ENCODE results near the gene NMNAT3. TPM values are rescaled to one million over a fixed set of nuclear protein-coding genes. Genes with fewer than 3 reads are reported as not detected.

The NMNAT3 gene
- total RNA-seq, 1 experiment from 2014 or later = 4.6 TPM

DNA sequence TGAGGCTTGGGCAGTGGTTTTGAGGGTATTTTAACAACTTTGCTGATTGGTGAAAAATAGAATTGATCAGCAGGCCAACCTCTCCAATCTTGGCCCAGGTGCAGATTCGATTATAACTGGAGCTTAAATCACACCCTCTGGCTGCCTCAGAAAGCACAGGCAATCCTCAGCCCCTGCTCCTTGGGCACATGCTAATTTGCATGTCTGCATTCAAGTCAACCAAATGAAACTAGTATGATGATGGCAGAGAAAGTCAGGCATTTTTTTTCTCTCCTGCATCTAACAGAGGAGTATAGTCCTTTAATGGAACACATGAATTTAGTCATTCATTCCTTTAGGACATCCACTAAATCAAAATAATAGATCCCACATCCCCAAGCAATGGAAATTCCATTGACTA, 16.8 kb upstream of the NMNAT3 start:
- CTCF ChIA-PET = interaction anchor here (0.8 to 1.3 kb wide), 3 partner anchors 21 to 241 kb away, joined by 3 to 5 read pairs (median 3); partner anchors contain the start of gene CLSTN2

DNA sequence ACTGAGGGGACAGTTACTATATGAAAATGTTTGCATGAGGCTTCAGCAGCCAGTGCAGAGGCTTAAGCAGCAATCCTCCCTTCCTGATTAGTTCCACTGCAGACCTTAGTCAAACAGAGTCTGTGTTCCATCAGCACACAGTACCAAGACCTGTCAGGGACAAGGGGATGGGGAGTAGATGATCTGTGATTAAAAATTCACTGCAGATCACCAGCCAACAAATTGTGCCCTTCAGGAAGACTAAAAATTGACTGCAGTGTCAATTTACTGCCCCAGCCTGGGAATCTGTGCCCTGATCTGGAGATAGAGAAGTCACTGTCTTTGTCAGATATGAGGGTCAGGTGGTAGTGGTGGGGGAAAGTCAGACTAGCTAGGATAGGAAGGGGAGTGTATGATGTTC, 13.8 kb upstream of the NMNAT3 start:
- no peaks in the 10 kb centered on the region for H3K9me3 Mint-ChIP-seq
- ATAC-seq (no peak), DNase-seq (ENCODE audit: low spot score) (no peak)
- H3K27ac Mint-ChIP-seq = no peak overlapping the region
- ChIA-PET CTCF (no interaction called here), POLR2A (no interaction called here)
- TF ChIP-seq, protein P1, sequence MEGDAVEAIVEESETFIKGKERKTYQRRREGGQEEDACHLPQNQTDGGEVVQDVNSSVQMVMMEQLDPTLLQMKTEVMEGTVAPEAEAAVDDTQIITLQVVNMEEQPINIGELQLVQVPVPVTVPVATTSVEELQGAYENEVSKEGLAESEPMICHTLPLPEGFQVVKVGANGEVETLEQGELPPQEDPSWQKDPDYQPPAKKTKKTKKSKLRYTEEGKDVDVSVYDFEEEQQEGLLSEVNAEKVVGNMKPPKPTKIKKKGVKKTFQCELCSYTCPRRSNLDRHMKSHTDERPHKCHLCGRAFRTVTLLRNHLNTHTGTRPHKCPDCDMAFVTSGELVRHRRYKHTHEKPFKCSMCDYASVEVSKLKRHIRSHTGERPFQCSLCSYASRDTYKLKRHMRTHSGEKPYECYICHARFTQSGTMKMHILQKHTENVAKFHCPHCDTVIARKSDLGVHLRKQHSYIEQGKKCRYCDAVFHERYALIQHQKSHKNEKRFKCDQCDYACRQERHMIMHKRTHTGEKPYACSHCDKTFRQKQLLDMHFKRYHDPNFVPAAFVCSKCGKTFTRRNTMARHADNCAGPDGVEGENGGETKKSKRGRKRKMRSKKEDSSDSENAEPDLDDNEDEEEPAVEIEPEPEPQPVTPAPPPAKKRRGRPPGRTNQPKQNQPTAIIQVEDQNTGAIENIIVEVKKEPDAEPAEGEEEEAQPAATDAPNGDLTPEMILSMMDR (IDR thresholded peaks at IDR 0.05) = no peak
- peaks cover 13% of the 10 kb centered on the region for H3K4me1 Mint-ChIP-seq
- no peak overlapping the region for H3K4me3 Mint-ChIP-seq
- no peaks in the 10 kb centered on the region for H3K36me3 Mint-ChIP-seq
- no peaks in the 10 kb centered on the region for H3K27me3 Mint-ChIP-seq (ENCODE audit: low read depth)

More for the DNA sequence above, 16.8 kb upstream of the NMNAT3 start:
- Mint-ChIP-seq H3K36me3 (no peaks in the 10 kb centered on the region), H3K9me3 (no peaks in the 10 kb centered on the region), H3K27me3 (ENCODE audit: low read depth) (no peaks in the 10 kb centered on the region), H3K4me1 (peaks cover 9% of the 10 kb centered on the region), H3K27ac (no peak overlapping the region), H3K4me3 (no peak overlapping the region)
- no peak for ATAC-seq
- DNase-seq (ENCODE audit: low spot score) = no peak
- POLR2A ChIA-PET = interaction anchor here (1.0 kb wide), 1 partner anchor 10 kb away, joined by 3 read pairs; no protein-coding TSS in a partner anchor
- TF ChIP-seq, protein P2, sequence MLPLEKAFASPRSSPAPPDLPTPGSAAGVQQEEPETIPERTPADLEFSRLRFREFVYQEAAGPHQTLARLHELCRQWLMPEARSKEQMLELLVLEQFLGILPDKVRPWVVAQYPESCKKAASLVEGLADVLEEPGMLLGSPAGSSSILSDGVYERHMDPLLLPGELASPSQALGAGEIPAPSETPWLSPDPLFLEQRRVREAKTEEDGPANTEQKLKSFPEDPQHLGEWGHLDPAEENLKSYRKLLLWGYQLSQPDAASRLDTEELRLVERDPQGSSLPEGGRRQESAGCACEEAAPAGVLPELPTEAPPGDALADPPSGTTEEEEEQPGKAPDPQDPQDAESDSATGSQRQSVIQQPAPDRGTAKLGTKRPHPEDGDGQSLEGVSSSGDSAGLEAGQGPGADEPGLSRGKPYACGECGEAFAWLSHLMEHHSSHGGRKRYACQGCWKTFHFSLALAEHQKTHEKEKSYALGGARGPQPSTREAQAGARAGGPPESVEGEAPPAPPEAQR (CRISPR knock-in tag; IDR thresholded peaks at IDR 0.05) = no peak
- TF ChIP-seq, protein P3, sequence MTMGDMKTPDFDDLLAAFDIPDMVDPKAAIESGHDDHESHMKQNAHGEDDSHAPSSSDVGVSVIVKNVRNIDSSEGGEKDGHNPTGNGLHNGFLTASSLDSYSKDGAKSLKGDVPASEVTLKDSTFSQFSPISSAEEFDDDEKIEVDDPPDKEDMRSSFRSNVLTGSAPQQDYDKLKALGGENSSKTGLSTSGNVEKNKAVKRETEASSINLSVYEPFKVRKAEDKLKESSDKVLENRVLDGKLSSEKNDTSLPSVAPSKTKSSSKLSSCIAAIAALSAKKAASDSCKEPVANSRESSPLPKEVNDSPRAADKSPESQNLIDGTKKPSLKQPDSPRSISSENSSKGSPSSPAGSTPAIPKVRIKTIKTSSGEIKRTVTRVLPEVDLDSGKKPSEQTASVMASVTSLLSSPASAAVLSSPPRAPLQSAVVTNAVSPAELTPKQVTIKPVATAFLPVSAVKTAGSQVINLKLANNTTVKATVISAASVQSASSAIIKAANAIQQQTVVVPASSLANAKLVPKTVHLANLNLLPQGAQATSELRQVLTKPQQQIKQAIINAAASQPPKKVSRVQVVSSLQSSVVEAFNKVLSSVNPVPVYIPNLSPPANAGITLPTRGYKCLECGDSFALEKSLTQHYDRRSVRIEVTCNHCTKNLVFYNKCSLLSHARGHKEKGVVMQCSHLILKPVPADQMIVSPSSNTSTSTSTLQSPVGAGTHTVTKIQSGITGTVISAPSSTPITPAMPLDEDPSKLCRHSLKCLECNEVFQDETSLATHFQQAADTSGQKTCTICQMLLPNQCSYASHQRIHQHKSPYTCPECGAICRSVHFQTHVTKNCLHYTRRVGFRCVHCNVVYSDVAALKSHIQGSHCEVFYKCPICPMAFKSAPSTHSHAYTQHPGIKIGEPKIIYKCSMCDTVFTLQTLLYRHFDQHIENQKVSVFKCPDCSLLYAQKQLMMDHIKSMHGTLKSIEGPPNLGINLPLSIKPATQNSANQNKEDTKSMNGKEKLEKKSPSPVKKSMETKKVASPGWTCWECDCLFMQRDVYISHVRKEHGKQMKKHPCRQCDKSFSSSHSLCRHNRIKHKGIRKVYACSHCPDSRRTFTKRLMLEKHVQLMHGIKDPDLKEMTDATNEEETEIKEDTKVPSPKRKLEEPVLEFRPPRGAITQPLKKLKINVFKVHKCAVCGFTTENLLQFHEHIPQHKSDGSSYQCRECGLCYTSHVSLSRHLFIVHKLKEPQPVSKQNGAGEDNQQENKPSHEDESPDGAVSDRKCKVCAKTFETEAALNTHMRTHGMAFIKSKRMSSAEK (CRISPR knock-in tag; IDR thresholded peaks at IDR 0.05; ENCODE audit: borderline replicate concordance) = no peak
- TF ChIP-seq NFE2L1 (CRISPR knock-in tag; IDR thresholded peaks at IDR 0.05) (no peak), ETV6 (CRISPR knock-in tag; IDR thresholded peaks at IDR 0.05) (no peak), CREB1 (CRISPR knock-in tag; IDR thresholded peaks at IDR 0.05) (no peak), GRHL2 (CRISPR knock-in tag; IDR thresholded peaks at IDR 0.05; ENCODE audit: insufficient replicate concordance, severe bottlenecking) (no peak), ZNF219 (CRISPR knock-in tag; IDR thresholded peaks at IDR 0.05; ENCODE audit: borderline replicate concordance) (no peak), RELA (CRISPR knock-in tag; IDR thresholded peaks at IDR 0.05; ENCODE audit: borderline replicate concordance) (no peak), TEAD1 (CRISPR knock-in tag; IDR thresholded peaks at IDR 0.05) (no peak)
- TF ChIP-seq, protein P4, sequence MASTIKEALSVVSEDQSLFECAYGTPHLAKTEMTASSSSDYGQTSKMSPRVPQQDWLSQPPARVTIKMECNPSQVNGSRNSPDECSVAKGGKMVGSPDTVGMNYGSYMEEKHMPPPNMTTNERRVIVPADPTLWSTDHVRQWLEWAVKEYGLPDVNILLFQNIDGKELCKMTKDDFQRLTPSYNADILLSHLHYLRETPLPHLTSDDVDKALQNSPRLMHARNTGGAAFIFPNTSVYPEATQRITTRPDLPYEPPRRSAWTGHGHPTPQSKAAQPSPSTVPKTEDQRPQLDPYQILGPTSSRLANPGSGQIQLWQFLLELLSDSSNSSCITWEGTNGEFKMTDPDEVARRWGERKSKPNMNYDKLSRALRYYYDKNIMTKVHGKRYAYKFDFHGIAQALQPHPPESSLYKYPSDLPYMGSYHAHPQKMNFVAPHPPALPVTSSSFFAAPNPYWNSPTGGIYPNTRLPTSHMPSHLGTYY (CRISPR knock-in tag; IDR thresholded peaks at IDR 0.05) = no peak
- TF ChIP-seq, protein P5, sequence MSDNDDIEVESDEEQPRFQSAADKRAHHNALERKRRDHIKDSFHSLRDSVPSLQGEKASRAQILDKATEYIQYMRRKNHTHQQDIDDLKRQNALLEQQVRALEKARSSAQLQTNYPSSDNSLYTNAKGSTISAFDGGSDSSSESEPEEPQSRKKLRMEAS (CRISPR knock-in tag; IDR thresholded peaks at IDR 0.05) = no peak

DNA sequence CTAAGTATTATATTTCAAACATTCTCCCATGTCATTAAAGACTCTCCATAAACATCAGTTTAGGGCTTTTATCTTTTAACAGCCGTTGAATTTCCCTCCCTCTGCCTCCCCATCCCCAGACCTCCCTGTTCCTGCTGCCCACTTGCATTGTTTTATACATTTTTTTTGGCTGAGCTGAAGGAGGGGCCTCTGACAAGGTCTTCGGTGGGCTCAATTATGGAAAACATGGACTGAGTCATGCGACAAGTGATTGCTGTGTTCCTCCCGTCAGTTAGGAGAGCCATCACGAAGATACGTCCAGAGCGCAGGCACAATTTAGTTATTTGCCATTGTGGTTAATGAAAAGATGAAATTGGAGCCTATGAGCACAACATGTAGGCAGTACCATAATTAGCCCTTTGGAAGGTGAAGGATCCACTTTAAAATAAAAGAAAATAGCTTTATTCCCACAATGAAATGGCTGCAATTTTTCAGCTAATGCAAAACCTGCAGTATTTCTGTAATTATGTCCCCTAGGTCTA, 12.0 kb upstream of the NMNAT3 start:
- ATAC-seq (no peak), DNase-seq (ENCODE audit: low spot score) (no peak)
- no peak overlapping the region for H3K27ac Mint-ChIP-seq
- no peaks in the 10 kb centered on the region for H3K36me3 Mint-ChIP-seq
- POLR2A ChIA-PET = no interaction called here
- peaks cover 4% of the 10 kb centered on the region; the same call in 1 of the 2 replicates for H3K9me3 Mint-ChIP-seq
- no peak overlapping the region for H3K4me3 Mint-ChIP-seq
- peaks cover 4% of the 10 kb centered on the region for H3K4me1 Mint-ChIP-seq
- CTCF ChIA-PET = no interaction called here
- no peaks in the 10 kb centered on the region; the same call in 1 of the 2 replicates for H3K27me3 Mint-ChIP-seq (ENCODE audit: low read depth)
- TF ChIP-seq NR2C2 (CRISPR knock-in tag; IDR thresholded peaks at IDR 0.05) = no peak
- TF ChIP-seq GABPB1 (CRISPR knock-in tag; IDR thresholded peaks at IDR 0.05) = no peak
- TF ChIP-seq, protein P6, sequence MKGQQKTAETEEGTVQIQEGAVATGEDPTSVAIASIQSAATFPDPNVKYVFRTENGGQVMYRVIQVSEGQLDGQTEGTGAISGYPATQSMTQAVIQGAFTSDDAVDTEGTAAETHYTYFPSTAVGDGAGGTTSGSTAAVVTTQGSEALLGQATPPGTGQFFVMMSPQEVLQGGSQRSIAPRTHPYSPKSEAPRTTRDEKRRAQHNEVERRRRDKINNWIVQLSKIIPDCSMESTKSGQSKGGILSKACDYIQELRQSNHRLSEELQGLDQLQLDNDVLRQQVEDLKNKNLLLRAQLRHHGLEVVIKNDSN (CRISPR knock-in tag; IDR thresholded peaks at IDR 0.05) = no peak
- TF ChIP-seq, protein P4 (CRISPR knock-in tag; IDR thresholded peaks at IDR 0.05) = no peak
- no peak for TF ChIP-seq NFE2L1 (CRISPR knock-in tag; IDR thresholded peaks at IDR 0.05)
- TF ChIP-seq, protein P7, sequence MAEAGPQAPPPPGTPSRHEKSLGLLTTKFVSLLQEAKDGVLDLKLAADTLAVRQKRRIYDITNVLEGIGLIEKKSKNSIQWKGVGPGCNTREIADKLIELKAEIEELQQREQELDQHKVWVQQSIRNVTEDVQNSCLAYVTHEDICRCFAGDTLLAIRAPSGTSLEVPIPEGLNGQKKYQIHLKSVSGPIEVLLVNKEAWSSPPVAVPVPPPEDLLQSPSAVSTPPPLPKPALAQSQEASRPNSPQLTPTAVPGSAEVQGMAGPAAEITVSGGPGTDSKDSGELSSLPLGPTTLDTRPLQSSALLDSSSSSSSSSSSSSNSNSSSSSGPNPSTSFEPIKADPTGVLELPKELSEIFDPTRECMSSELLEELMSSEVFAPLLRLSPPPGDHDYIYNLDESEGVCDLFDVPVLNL (CRISPR knock-in tag; IDR thresholded peaks at IDR 0.05; ENCODE audit: borderline replicate concordance, low read depth) = no peak

Measured in WTC11 (cell line).